ENCODE data around the gene CBR1.

DNA sequence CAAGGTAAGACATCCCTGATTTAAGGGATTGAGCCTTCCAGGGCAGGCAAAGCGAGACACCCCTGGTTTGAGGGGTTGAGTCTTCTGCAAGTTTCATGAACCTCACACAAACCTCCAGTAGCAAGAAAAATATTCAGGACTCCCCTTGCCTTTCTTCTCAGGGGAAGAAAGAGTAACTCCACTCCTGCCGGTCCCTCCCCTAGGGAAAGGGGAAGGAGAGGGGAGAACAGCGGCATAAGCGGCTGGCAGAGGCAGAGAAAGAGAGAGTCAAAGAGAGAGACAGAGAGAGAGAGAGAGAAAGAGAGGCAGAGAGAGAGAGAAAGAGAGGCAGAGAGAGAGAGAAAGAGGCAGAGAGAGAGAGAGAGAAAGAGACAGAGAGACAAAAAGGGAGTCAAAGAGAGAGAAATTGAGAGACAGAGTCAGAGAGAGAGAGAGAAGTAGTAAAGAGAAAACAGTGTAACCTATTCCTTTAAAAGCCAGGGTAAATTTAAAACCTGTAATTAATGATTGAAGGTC is 35.6 kb downstream of the CBR1 start:
- TF ChIP-seq, protein P1, sequence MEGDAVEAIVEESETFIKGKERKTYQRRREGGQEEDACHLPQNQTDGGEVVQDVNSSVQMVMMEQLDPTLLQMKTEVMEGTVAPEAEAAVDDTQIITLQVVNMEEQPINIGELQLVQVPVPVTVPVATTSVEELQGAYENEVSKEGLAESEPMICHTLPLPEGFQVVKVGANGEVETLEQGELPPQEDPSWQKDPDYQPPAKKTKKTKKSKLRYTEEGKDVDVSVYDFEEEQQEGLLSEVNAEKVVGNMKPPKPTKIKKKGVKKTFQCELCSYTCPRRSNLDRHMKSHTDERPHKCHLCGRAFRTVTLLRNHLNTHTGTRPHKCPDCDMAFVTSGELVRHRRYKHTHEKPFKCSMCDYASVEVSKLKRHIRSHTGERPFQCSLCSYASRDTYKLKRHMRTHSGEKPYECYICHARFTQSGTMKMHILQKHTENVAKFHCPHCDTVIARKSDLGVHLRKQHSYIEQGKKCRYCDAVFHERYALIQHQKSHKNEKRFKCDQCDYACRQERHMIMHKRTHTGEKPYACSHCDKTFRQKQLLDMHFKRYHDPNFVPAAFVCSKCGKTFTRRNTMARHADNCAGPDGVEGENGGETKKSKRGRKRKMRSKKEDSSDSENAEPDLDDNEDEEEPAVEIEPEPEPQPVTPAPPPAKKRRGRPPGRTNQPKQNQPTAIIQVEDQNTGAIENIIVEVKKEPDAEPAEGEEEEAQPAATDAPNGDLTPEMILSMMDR (conservative IDR thresholded peaks at IDR 0.05) = no peak
- TF ChIP-seq ZFX (IDR thresholded peaks at IDR 0.05) = no peak

All from C4-2B (cell line).